ENCODE results near the gene CTPS1.

The CTPS1 gene

DNA sequence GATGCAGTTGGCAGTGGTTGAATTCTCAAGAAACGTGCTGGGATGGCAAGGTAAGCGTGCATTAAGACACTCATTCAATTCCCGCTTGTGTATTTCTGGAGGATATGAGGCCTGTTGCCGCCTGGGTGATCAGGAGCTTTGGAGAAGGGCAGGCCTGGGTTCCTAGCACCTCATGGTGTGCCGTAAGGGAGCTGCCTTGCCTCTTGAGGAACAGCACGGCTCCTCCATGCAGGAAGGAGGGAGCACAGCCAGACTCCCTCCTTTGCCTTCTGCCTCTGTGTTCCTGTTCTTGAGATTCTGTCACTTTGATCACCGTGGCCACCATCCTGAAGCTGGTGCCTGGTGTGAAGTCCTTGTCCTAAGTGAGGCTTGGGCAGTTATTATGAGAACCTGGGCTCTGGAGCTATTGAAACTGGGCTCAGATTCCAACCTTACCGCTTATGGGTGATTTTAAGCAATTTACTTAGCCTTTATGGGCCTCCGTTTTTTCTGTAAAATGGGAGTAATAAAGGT is 23.7 kb downstream of the CTPS1 start:
- DNase-seq (ENCODE audit: low spot score): no peak

- peak; percentile 89 for DNase-seq (ENCODE audit: low spot score)
These were observed 24.2 kb downstream of the CTPS1 start for GRCh38 chr1:41003640-41004220.

DNA sequence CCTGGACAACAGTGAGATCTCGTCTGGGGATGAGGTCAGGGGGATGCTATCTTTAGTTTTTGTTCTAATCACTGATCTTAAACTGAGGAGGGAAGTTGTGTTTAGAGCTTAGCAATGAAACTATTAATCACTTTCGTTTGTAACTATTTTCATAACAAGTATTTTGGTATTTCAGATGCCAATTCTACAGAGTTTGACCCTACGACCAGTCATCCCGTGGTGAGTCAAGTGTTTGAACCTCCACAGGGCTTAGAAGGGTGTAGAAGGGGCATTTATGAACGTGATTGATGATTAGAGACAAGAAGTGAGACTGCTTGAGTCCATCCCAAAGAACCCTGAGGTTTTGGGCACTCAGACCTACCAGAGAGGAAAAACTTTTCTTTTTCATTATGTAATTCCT is 26.4 kb downstream of the CTPS1 start:
- no peak for DNase-seq (ENCODE audit: low spot score)

DNA sequence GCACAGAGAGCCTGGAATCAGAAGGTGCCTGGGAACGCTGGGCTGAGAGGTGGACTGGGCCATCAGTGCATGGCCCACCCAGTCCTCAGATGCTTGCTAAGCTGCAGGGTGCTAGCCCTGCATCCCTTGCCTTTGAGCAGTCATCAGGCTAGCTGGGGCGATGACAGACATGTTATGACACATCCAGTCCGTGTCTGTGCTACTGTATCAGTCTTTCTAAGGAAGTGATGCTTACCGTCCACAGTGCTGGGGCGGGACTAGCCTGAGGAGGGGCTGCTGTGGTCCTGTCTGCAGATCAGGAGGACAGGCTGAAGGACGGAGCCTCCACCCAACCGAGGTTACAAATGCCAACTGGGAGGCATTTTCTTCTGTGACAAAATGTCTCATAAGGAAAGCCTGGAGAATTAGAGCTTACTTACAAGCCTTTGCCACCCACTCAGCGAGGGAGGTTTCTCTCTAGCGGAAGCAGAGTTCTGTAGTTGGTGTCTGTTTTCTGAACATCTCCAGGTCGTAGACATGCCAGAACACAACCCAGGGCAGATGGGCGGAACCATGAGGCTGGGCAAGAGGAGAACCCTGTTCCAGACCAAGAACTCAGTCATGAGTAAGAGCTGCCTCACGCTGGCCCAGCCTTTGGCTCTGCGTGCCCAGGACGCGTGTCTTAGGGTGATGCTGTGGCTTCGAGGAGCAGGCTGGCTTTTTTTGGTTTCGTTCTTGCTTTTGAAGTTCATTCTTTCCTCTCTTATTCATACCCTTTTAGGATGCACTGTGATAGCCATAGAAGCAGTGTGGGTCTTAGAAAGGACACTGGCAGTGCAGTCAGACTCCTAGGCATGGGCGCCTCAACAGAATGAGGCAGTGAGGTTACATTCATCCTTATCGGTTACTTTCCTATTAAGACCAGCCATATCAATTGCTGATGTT is 27.7 kb downstream of the CTPS1 start:
- DNase-seq (ENCODE audit: low spot score): no peak

DNA sequence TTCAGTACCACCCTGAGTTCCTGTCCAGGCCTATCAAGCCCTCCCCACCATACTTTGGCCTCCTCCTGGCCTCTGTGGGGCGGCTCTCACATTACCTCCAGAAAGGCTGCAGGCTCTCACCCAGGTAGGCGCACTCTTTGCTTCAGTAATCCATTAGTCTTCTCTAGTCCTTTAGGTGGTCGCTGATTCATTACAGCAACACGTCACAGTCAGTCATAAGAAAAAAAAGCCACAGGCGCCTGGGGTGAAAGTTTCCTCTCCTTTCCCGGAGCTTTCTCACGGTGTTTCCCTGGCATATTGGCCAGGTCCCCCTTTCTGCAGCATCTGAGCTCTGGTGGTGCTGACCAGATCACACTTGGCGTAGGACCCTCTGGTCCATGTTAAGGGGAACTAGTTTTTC is 30.0 kb downstream of the CTPS1 start:
- no peak for DNase-seq (ENCODE audit: low spot score)

DNA sequence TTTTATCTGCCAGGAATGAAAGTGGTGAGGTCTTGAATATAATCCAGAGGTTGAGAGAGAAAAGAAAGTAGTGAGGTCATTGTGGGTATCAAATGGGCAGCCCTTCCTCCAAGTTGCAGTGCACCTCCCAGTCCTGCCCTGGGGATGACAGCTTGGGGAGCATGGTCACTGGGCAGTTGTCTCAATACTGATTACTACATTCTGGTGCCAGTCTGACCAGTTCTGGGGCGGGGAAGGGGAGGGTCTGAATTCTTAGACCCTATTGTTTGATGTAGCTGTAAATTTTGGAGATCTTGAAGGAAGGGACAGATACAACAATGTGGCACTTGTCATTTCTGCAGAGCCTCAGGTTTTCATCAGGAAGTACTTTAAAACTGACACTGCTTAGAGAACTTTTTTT is 30.8 kb downstream of the CTPS1 start:
- no peak for DNase-seq (ENCODE audit: low spot score)

- no peak for DNase-seq (ENCODE audit: low spot score)
These were observed 33.5 kb downstream of the CTPS1 start for GRCh38 chr1:41013024-41013423.

DNA sequence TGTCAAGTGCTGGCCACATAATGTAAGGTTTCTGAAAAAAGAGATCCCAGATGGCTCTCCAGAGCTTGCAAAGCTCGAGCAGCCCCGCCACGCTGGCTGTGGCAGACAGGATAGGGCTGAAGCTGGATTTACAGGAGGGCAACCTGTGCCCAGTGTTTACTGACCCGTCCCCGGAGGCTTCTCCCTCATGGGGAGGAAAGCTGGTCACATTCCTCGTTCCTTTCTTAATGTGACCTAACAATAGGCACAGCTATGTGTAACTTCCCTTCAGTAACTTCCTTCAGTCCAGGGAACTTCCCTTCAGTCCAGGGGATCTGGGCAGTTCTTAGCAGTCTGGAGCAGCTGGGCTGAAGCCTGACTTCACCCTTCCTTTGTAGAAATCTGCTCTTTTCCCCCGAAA is 34.3 kb downstream of the CTPS1 start:
- no peak for DNase-seq (ENCODE audit: low spot score)

- no peak for DNase-seq (ENCODE audit: low spot score)
These were observed 35.4 kb downstream of the CTPS1 start for GRCh38 chr1:41014871-41015270.

GRCh38 chr1:41015281-41015896 is 35.9 kb downstream of the CTPS1 start:
- no peak for DNase-seq (ENCODE audit: low spot score)

- no peak for DNase-seq (ENCODE audit: low spot score)
These were observed 36.5 kb downstream of the CTPS1 start for GRCh38 chr1:41015897-41016470.

DNA sequence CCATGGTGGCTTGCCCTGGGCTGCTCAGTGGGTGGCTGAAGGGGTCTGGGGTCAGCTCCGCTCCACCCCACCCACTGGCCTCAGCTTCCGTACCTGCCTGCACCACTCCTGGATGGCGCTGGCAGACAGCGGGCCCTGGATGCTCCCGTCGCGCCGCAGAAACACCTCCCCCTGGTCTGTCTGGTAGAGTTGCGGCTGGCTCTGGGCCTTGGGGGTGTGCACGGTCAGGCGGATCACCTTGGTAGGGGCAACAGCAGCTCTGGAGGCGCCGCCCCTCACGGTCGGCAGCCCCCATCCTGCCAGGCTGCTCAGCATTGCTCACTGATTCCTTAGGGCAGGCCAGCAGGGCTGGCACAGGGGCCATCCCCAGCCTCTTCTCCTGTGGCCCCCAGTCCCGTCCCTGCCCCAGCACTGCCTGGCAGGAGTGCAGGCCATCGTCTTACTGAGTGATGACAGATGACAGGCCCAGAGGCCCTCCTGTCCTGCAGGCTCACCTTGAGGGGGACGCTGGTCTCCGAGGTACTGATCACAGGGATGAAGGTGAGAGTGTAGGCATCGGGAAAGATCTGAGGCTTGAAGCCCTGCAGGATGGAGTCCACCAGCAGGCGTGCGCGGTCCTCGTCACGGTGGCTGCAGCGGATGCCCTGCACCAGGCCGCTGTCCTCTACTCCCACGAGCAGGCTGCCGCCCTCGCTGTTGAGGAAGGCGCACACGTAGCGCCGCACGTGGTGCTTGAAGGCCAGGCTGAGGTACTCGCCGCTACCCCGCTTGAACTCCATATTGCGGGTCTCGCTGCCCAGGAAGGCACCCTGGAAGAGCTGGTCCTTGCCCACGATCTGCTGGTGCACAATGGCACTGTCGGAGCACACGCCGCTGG is 37.9 kb downstream of the CTPS1 start:
- DNase-seq (ENCODE audit: low spot score): no peak

DNA sequence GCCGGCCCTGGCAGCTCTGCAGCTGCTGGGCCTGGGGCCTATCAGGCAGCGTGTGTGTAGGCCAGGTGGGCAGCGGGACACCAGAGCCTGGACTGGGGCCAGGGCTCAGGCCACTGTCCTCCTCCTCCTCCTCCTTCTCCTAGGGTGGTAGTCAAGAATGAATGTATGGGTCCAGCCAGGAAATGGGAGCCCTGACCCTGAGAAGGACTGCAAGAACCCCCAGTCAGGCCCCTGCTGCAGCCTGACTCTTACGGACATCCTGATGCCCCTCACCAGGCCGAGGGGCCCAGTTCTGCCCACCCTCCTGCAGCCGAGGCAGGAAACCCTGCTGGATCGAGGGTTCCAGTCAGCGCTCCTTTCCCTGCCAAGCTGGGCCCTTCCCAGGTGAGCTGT is 38.5 kb downstream of the CTPS1 start:
- no peak for DNase-seq (ENCODE audit: low spot score)

GRCh38 chr1:41019353-41019745 is 39.9 kb downstream of the CTPS1 start:
- DNase-seq (ENCODE audit: low spot score): no peak

GRCh38 chr1:41020109-41020576 is 40.6 kb downstream of the CTPS1 start:
- no peak for DNase-seq (ENCODE audit: low spot score)

DNA sequence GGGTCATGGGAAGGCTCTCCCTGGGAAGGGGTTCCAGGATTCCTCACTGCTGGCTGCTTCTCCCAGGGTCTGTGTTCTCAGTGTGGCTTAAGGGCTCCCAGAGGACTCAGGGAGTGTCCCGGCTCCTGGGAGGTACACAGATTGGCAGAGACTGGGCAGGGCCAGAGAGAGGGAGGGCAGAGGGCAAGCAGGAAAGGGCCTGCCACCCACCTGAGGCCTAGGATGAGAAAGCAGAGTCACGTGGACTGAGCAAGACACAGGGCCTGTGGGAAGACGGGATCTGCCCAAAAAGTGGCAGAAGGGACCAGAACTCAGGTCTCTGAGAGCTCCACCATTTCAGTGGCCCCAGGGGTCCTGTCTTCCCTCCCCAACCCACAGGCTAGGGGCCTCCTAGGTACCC is 41.2 kb downstream of the CTPS1 start:
- no peak for DNase-seq (ENCODE audit: low spot score)

GRCh38 chr1:41021526-41022308 is 42.2 kb downstream of the CTPS1 start, which contains the start of gene SLFNL1:
Gene SLFNL1, minus strand, starts transcription at chr1:41021725. Its CDS starts 1,065 bp downstream, at chr1:41020660.
- no peak for DNase-seq (ENCODE audit: low spot score)

DNA sequence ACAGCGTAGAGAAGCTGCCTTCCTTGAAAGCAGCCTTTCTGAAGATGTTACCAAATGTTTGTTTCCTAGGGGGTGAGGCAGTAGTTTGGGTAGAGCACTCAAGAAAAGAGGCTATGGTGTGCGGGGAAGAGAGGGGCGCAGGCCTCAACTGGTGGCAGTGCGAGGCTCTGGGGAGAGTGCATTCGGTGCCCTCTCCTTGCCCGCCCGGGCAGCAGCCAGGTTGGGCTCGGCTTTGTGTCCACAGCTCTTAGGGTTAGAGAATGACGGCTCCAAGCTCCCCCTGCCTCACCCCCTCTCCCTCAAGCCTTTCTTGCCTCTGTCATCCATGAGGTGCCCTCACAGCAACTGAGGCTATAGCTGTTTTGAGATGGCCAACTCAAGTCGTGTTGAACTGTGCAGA is 42.9 kb downstream of the CTPS1 start:
- DNase-seq (ENCODE audit: low spot score): no peak

DNA sequence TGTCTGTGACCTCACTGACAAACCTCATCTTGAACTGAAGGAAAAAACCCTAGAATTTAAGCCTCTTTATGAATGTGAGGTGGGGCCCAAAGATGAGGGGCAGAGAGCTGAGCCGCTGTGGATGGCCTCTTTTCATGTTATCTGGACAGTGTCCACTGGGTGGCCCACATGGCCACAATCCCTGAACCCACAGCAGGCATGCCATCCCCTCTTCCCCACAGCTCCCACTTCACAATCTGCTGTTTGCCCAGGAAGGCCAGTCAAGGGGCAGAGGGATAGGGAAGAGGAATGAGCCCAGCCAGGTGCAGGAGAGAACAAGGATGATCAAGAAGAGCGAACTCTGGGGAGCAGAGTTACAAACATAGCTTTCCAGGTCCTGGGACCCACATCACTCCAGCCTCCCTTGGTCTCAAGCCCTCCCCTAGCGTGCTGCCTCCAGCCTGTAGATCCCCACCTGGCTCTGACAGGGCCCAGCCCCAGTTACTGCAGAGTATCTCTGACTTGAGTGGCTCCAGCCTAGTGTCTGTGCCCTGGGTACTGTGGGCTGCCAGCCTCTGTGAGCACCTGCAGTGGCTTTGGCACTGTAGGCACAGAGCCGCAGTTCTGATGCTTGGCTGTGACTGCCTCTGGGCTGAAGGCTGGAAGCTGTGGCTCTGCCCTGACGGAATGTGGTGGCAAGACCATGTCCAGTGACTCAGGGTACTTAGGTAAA is 43.9 kb downstream of the CTPS1 start:
- DNase-seq (ENCODE audit: low spot score): no peak

GRCh38 chr1:41024953-41025352 is 45.5 kb downstream of the CTPS1 start:
- DNase-seq (ENCODE audit: low spot score): no peak
